HG02798 (cell line): ENCODE measurements around the gene PTPRG.

Experiments used
- ATAC-seq: cut with Tn5 transposase; IDR thresholded peaks from one replicate; pipeline ENCODE4 v1.9.1; 2021; ENCODE audit warnings: mild to moderate bottlenecking; ENCODE audit not compliant: unreplicated experiment, poor library complexity

PTPRG gene

GRCh38 chr3:62318752-62319569 is 757.6 kb downstream of the PTPRG start:
- no peak for ATAC-seq

GRCh38 chr3:62319570-62320243 is 758.3 kb downstream of the PTPRG start:
- no peak for ATAC-seq

GRCh38 chr3:62323241-62323640 is 761.9 kb downstream of the PTPRG start:
- no peak for ATAC-seq

- ATAC-seq: no peak
Observed at GRCh38 chr3:62325896-62326295, 764.5 kb downstream of the PTPRG start.

GRCh38 chr3:62329971-62330370 is 768.6 kb downstream of the PTPRG start:
- no peak for ATAC-seq

- ATAC-seq: no peak
Observed at GRCh38 chr3:62332017-62332416, 770.6 kb downstream of the PTPRG start.

- no peak for ATAC-seq
Observed at GRCh38 chr3:62332835-62333244, 771.5 kb downstream of the PTPRG start.

- ATAC-seq: no peak
Observed at GRCh38 chr3:62335196-62335595, 773.8 kb downstream of the PTPRG start.

- no peak for ATAC-seq
Observed at GRCh38 chr3:62343755-62344154, 782.4 kb downstream of the PTPRG start.
